AG09309 (cell line): Measurements from ENCODE around the gene IFT81.

Source experiments
- DNase-seq: peaks from one replicate; pipeline ENCODE4 v3.0.0-alpha.2; 2010; ENCODE audit warnings: low read depth
- H3K4me3 ChIP-seq: 2 replicates; pipeline ENCODE4 v1.5.1; 2011; ENCODE audit warnings: mild to moderate bottlenecking, low read depth, low read length, moderate library complexity; ENCODE audit not compliant: control insufficient read depth
- TF ChIP-seq, protein P1 (sequence below): IDR thresholded peaks from 2 replicates; pipeline ENCODE4 v1.5.1; 2011; ENCODE audit warnings: mild to moderate bottlenecking, low read depth, low read length, inconsistent platforms; ENCODE audit not compliant: insufficient read depth, control insufficient read depth; ENCODE audit errors: missing control alignments

IFT81 gene

DNA sequence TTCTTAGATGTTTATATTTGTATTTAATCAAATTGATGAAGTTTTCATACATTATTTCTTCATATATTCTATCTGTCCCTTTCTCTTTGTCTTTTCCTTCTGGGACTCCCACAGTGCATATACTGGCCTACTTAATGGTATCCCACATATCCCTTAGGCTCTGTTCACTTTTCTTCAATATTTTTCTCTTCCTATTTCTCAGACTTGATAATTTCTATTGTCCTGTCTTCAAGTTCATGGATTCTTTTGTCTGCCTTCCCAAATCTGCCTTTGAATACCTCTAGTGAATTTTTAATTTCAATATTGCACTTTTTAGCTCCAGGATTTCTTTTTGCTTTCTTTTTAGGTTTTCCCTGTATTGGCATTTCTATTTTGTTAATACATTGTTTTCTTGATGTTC lies 33.4 kb downstream of the IFT81 start:
- no peak for DNase-seq
- H3K4me3 ChIP-seq = no peak overlapping the region
- TF ChIP-seq, protein P1, sequence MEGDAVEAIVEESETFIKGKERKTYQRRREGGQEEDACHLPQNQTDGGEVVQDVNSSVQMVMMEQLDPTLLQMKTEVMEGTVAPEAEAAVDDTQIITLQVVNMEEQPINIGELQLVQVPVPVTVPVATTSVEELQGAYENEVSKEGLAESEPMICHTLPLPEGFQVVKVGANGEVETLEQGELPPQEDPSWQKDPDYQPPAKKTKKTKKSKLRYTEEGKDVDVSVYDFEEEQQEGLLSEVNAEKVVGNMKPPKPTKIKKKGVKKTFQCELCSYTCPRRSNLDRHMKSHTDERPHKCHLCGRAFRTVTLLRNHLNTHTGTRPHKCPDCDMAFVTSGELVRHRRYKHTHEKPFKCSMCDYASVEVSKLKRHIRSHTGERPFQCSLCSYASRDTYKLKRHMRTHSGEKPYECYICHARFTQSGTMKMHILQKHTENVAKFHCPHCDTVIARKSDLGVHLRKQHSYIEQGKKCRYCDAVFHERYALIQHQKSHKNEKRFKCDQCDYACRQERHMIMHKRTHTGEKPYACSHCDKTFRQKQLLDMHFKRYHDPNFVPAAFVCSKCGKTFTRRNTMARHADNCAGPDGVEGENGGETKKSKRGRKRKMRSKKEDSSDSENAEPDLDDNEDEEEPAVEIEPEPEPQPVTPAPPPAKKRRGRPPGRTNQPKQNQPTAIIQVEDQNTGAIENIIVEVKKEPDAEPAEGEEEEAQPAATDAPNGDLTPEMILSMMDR = no peak

- TF ChIP-seq, protein P1 = no peak
- H3K4me3 ChIP-seq = no peak overlapping the region
- DNase-seq = no peak
Observed at GRCh38 chr12:110159671-110160245, 35.6 kb downstream of the IFT81 start.

DNA sequence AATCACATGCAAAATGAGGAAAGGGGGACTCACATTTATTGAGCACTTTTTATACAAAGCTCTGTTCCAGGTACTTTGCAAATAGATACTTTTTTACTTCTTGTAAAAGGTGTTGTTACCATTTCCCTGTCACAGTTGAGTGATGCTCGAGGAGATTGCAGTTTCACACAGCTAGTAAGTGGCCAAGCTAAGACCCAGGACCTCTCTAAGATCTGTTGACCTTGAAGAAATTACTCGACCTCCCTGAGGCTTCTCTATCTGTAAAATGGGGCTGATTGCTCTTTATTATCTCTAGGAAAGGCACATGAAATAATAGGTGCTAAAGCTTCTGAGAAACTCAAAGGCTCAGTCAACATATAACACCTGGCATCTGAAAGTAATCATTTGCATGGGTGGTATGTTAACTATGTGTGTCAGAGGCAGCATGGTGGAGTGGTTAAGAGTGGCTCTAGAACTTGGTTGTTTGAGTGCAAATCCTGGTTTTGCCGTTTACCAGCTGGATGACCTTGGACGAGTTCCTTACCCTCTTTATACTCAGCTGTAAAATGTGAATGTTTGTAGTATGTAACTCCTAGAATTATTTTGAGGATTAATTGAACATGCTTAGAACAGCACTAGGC lies 41.5 kb downstream of the IFT81 start:
- TF ChIP-seq, protein P1 = no peak
- DNase-seq = no peak
- H3K4me3 ChIP-seq = no peak overlapping the region

DNA sequence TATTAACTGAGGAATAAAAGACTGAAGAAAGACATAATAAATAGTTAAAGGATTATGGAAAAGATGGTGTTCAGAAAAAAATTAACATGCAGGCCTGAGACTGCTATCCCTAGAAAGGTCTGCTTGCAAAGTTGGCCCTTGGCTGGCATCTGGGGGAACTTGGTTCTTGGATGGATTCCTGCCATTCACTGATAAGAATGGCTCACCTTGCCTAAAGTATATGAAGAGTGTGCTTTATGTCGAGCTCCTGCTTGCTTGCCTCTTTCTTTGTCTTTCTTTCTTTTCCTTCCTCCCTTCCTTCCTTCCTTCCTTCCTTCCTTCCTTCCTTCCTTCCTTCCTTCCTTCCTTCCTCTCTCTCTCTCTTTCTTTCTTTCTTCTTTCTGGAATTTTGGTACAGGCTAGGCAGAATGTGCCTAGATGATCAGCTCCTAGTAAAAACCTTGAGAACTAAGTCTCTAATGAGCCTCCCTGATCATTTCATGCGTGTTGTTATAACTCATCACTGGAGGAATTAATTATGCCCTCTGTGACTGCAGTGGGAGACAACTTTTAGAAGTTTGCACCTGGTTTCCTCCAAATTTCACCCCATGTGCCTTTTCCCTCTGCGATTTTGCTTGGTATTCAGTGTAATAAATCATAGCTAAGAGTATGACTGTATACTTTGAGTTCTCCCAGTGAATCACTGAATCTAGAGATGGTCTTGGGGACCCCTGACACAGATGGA lies 44.7 kb downstream of the IFT81 start:
- DNase-seq = no peak
- no peak overlapping the region for H3K4me3 ChIP-seq
- TF ChIP-seq, protein P1 = no peak

DNA sequence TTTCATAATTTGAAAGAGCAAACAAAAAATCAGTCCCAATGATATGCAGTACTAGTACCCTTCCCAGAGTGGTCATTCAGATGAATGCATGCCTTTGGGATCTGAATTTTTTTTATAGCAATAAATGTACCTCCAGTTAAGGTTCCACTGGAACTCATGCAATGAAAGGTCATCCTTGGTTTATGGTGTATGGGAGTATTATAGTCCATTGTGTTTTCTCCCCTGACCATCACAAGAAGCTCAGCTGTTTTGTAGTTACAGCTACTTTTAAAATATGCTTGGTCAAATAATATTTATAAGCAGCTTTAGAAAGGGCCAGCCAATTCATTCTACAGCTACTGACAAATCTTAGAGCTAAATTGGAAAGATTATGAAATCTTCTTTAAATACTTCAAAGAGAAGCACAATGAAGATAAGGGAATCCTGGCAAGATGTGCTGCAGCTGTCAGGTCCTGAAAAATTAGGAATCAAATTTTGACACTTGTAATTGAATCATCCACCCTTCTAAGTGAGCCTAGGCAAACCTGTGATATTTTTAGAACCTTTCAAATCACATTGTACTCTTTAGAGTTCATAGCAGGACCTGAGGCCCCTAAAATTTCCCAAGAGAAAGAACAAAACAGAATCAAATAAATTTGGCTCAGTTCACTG lies 46.5 kb downstream of the IFT81 start:
- no peak overlapping the region for H3K4me3 ChIP-seq
- DNase-seq = no peak
- TF ChIP-seq, protein P1 = no peak

DNA sequence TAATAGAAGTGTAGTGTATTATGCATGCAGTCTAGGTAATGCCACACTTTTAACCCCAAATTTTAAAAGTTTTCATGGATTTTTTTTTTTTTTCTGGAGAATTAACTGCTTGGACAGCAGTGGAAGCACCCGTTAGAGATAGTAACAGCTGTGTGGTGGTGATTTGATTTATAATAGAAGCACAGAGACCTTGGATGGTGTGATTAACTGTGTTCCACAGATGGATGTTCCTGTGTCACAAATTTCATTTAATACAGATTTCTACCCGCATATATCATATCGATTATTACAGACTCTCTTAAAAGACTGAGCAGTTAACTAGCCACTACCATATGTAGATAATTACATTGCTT lies 47.0 kb downstream of the IFT81 start:
- H3K4me3 ChIP-seq = no peak overlapping the region
- no peak for DNase-seq
- TF ChIP-seq, protein P1 = no peak
